ENCODE results near the gene NFIA. TPM values are rescaled to one million over a fixed set of nuclear protein-coding genes. Genes with fewer than 3 reads are reported as not detected.

Gene NFIA
- total RNA-seq, 1 experiment from 2014 or later = 12.7 TPM

DNA sequence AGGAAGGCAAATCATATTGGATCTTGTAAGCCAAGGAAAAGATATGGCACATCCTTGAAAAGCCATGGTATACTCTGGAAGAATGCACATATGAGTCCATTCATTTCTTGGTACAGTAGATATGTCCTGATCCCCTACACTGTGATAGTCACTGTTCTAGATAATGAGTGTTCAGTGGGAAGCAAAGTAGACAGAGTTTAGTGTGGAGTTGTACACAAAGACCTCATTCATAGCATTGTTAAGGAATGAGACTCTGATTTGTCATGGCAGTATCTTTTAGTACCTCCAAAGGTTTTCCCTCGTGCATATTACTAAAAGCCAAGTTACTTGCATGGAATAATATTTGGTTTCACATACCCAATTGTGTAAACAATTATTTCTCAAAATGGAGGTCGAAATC, 204.7 kb downstream of the NFIA start:
- POLR2A ChIA-PET (ENCODE audit: unreplicated experiment) = no interaction called here
- Histone ChIP-seq H3K9ac (ENCODE audit: low read length) (peak overlapping the region; percentile 54), H3K79me2 (ENCODE audit: low read length) (no peaks in the 10 kb centered on the region), H3K9me2 (replicated peaks; ENCODE audit: low read length) (no peaks in the 10 kb centered on the region), H4K20me1 (ENCODE audit: low read length) (no peaks in the 10 kb centered on the region), H3K27me3 (ENCODE audit: low read length) (no peaks in the 10 kb centered on the region), H3F3A (ENCODE audit: low read length, unreplicated experiment) (no peaks in the 10 kb centered on the region), H2AFZ (ENCODE audit: low read length) (0 out of 2 replicates have a peak overlapping the region, but pooled peaks have one; percentile 3), H3K4me3 (ENCODE audit: low read length) (no peak overlapping the region), H3K27ac (ENCODE audit: low read length) (peak overlapping the region; percentile 90), H3K9me3 (ENCODE audit: low read length) (no peaks in the 10 kb centered on the region), H3K4me2 (ENCODE audit: low read length) (0 out of 2 replicates have a peak overlapping the region, but pooled peaks have one; percentile 4), H3K36me3 (ENCODE audit: low read depth, low read length) (no peaks in the 10 kb centered on the region), H3K4me1 (ENCODE audit: insufficient read depth, low read length) (peaks cover 34% of the 10 kb centered on the region)
- ATAC-seq = peak; percentile 62
- CTCF ChIA-PET = no interaction called here
- DNase-seq = peak; percentile 71
- no TSS peak for BruUV-seq (replicated peaks)
- TF ChIP-seq EZH2phosphoT487 (IDR thresholded peaks at IDR 0.05; ENCODE audit: borderline replicate concordance, low read length) (no peak), EZH2 (IDR thresholded peaks at IDR 0.05; ENCODE audit: low read length, unreplicated experiment) (no peak)
- TF ChIP-seq, protein P1, sequence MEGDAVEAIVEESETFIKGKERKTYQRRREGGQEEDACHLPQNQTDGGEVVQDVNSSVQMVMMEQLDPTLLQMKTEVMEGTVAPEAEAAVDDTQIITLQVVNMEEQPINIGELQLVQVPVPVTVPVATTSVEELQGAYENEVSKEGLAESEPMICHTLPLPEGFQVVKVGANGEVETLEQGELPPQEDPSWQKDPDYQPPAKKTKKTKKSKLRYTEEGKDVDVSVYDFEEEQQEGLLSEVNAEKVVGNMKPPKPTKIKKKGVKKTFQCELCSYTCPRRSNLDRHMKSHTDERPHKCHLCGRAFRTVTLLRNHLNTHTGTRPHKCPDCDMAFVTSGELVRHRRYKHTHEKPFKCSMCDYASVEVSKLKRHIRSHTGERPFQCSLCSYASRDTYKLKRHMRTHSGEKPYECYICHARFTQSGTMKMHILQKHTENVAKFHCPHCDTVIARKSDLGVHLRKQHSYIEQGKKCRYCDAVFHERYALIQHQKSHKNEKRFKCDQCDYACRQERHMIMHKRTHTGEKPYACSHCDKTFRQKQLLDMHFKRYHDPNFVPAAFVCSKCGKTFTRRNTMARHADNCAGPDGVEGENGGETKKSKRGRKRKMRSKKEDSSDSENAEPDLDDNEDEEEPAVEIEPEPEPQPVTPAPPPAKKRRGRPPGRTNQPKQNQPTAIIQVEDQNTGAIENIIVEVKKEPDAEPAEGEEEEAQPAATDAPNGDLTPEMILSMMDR (conservative IDR thresholded peaks at IDR 0.05; ENCODE audit: low read depth, low read length) = no peak
- intact Hi-C loops (cut with micrococcal nuclease) = loop anchor here (1.0 to 2.0 kb wide), 2 partner anchors 52 to 154 kb away; no protein-coding TSS in a partner anchor

DNA sequence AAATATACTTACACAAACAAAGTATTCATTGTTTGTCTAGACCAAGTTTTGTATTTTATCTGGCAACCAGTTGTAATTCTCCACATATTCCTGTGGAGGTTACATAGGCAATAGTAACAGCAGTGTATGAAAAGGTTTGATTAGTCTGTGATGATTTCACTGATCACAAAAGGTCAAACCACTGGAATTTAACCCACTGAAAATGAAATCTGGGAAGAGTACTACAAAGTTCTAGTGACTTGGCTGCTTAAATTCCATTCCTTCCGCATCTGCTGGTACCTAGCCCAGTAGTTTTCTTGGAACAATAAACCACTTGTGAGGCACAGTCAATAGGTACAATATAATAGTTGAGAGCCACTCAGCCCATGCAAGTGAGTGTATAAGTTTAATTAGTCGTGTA, 205.4 kb downstream of the NFIA start:
- CTCF ChIA-PET = no interaction called here
- H3K27ac ChIP-seq (ENCODE audit: low read length) = peak overlapping the region; percentile 90
- H3K4me1 ChIP-seq (ENCODE audit: insufficient read depth, low read length) = peaks cover 37% of the 10 kb centered on the region
- H4K20me1 ChIP-seq (ENCODE audit: low read length) = no peaks in the 10 kb centered on the region
- no peak for TF ChIP-seq EZH2 (IDR thresholded peaks at IDR 0.05; ENCODE audit: low read length, unreplicated experiment)
- TF ChIP-seq, protein P1 (conservative IDR thresholded peaks at IDR 0.05; ENCODE audit: low read depth, low read length) = no peak
- TF ChIP-seq EZH2phosphoT487 (IDR thresholded peaks at IDR 0.05; ENCODE audit: borderline replicate concordance, low read length) = no peak
- H3K9ac ChIP-seq (ENCODE audit: low read length) = peak overlapping the region; percentile 54; the same call in 1 of the 2 replicates
- H3K9me2 ChIP-seq (replicated peaks; ENCODE audit: low read length) = no peaks in the 10 kb centered on the region
- H3K79me2 ChIP-seq (ENCODE audit: low read length) = no peaks in the 10 kb centered on the region
- no peaks in the 10 kb centered on the region for H3K27me3 ChIP-seq (ENCODE audit: low read length)
- no peaks in the 10 kb centered on the region for H3K9me3 ChIP-seq (ENCODE audit: low read length)
- ATAC-seq (peak; percentile 84), DNase-seq (peak; percentile 95)
- H3K4me3 ChIP-seq (ENCODE audit: low read length) = no peak overlapping the region
- no peak overlapping the region for H2AFZ ChIP-seq (ENCODE audit: low read length)
- H3F3A ChIP-seq (ENCODE audit: low read length, unreplicated experiment) = no peaks in the 10 kb centered on the region
- POLR2A ChIA-PET (ENCODE audit: unreplicated experiment) = no interaction called here
- intact Hi-C loops (cut with micrococcal nuclease) = loop anchor here (1.0 to 2.0 kb wide), 2 partner anchors 51 to 154 kb away; no protein-coding TSS in a partner anchor
- H3K4me2 ChIP-seq (ENCODE audit: low read length) = peak overlapping the region; percentile 41
- no TSS peak for BruUV-seq (replicated peaks)
- no peaks in the 10 kb centered on the region for H3K36me3 ChIP-seq (ENCODE audit: low read depth, low read length)

DNA sequence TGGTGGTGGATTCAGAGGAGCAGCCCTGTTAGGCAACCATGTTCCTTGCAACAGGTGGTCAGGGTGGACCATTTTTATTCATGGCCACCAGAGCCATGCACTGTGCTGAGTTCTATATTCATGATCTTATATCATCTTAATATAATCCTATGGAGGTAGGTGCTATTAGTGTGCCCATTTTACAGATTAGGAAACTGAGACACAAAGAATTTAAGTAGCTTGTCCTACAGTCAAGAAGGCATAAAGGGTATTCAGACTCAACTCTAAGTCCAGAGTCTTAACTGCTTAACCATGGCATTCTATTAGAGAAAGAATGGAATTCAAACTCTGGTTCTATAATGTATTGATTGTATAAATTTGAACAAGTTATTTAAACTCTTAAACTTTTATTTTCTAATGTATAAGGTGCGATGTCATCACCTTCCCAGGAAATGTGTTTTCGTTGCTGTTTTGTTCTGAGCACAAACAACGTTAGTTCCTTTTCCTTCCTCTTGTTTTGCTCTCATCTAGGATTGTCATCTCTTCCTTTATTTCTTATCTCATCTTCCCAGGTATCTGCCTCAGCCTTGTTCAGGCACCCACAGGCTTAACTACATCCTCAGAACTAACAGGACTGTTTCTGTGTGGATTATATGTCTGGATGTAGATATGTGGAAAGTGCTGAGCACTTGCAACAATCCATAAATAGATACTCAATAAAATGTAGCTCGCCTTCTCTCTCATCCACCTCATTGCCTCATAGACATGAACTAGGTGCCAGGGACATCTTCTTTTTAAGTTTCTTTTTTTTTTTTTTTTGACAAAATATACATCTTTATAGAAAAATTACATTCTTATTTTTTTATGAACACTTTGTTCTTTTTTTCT, 207.1 kb downstream of the NFIA start:
- no peaks in the 10 kb centered on the region for H3K27me3 ChIP-seq (ENCODE audit: low read length)
- no peaks in the 10 kb centered on the region for H3F3A ChIP-seq (ENCODE audit: low read length, unreplicated experiment)
- BruUV-seq (replicated peaks) = no TSS peak
- H3K4me3 ChIP-seq (ENCODE audit: low read length) = no peak overlapping the region
- peaks cover 52% of the 10 kb centered on the region for H3K4me1 ChIP-seq (ENCODE audit: insufficient read depth, low read length)
- no peak overlapping the region for H3K9ac ChIP-seq (ENCODE audit: low read length)
- H4K20me1 ChIP-seq (ENCODE audit: low read length) = no peaks in the 10 kb centered on the region
- H3K27ac ChIP-seq (ENCODE audit: low read length) = no peak overlapping the region
- CTCF ChIA-PET = no interaction called here
- DNase-seq (no peak), ATAC-seq (no peak)
- no peak overlapping the region for H2AFZ ChIP-seq (ENCODE audit: low read length)
- intact Hi-C loops (cut with micrococcal nuclease) = no loop called here
- POLR2A ChIA-PET (ENCODE audit: unreplicated experiment) = no interaction called here
- H3K9me2 ChIP-seq (replicated peaks; ENCODE audit: low read length) = no peaks in the 10 kb centered on the region
- no peaks in the 10 kb centered on the region for H3K9me3 ChIP-seq (ENCODE audit: low read length)
- H3K4me2 ChIP-seq (ENCODE audit: low read length) = no peak overlapping the region
- no peaks in the 10 kb centered on the region for H3K36me3 ChIP-seq (ENCODE audit: low read depth, low read length)
- TF ChIP-seq EZH2 (IDR thresholded peaks at IDR 0.05; ENCODE audit: low read length, unreplicated experiment) = no peak
- TF ChIP-seq, protein P1 (conservative IDR thresholded peaks at IDR 0.05; ENCODE audit: low read depth, low read length) = no peak
- no peak for TF ChIP-seq EZH2phosphoT487 (IDR thresholded peaks at IDR 0.05; ENCODE audit: borderline replicate concordance, low read length)
- H3K79me2 ChIP-seq (ENCODE audit: low read length) = no peaks in the 10 kb centered on the region

All from PC-3 (cell line).